T-helper 2 cell treated with Interferon-gamma antibody and Interleukin-4, amounts not matched to agents 100 ng/mL and 5 ng/mL, for 36 hours (primary cell): ENCODE data around the gene ADARB2. TPM values are rescaled to one million over a fixed set of nuclear protein-coding genes. Genes with fewer than 3 reads are reported as not detected.

Experiments used
- intact Hi-C: fragments of 100-400 bp; cut with micrococcal nuclease; formaldehyde crosslinking; loops from one replicate; pipeline ENCODE4 v1.15.1; 2023
- total RNA-seq: library from RNA; stranded (reverse); gene quantifications from 2 replicates; pipeline ENCODE4 v1.2.3, GENCODE V29; 2022

The ADARB2 gene
- total RNA-seq, 1 donor from 2014 or later: not detected

DNA sequence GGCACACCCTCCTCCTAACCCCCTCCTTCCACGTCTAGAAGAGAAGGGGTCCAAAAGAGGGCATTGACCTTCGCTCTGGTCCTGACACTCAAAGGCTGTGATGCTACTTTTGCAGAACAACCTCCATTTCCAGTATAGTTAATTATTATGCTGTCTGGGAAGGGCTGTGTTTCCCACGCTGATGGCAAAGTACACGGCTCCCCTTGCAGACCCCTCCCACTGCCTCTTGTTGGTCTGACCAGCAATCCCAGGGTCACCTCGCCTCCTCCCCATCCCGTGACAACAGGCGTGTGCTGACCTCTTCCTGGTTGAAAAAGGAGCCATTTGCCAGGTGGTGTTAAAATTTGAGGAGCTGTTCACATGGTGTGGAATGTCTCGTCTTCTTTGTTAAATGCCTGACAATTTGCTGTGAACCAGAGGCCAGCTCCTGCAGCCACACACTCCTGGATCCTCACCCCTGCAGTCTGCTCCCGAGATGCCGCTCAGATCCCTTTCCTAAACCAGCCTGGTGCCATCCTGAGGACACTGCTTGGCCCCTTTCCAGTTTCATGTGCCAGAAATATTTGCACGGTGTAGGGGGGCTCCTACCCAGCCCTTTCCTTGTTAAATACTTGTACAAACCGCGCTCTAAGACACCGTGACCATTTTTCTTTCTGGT, 359.5 kb downstream of the ADARB2 start:
- intact Hi-C loops: no loop called here

- intact Hi-C loops: no loop called here
These were observed 360.1 kb downstream of the ADARB2 start for GRCh38 chr10:1377231-1377630.

DNA sequence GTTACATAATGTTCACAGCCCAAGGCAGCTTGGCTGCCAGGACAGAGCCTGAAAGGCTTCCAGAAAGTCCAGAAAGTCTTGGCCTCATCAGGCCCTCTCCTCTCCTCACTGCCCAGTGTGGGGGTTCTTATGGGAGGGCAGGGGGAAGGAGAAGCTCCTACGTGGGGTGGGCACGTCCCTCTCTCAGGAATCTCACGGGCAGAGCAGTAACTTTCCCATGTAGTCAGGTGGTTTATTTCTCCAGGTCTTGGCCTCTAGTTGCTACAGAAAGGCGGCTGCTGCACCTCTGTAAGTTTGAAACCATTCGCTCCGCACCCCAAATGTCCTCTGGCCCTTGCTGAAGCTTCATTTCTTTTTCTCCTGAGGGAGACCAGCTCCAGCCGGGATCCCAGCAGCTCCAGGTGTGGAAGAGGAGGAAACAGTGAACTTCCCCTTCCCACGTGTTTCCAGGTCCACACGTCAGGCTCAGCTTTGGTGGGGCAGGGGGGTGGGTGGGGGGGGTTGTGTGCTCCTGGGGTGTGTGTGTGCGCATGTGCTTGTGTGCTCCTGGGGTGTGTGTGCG, 360.9 kb downstream of the ADARB2 start:
- intact Hi-C loops: no loop called here

GRCh38 chr10:1375346-1376170, 361.8 kb downstream of the ADARB2 start:
- intact Hi-C loops: no loop called here

DNA sequence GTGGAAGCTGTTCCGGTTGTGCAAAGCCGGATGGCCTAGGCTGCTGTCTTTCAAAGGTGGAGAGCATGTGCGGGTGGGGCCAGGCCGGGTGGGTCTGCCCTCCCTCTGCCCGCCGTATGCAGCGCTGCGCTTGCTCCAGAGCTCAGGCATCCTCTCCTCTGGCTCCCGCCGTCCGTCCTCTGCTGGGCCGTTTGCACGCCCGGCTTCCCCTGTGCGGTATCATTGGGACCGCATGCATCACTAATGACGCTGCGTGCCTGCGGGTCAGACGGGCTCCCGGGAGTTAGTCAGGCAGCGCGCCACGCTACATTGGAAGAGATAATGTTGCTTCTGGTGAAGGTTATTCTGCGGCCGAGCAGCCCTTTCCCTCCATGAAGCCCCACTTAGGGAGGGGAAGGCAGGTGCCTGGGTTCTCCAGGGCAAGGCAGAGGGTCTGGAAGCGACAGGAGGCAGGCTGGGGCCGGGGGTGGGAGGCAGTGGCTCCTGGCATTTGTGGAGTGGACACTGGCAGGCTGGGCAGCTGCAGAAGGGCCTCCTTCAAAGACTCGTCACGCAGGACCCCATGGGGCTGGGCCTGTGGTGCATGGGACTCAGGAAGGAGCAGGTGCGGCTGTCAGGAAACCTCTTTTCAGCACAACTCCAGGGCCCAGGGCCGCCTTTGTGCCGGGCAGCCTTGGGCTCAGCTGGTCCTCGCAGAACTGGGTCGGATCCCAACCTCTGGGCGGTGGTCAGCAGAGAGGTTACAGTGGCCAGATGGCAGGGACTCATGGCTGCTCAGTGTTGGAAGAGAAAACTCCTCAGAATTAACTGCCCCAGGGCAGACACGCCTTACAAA, 362.6 kb downstream of the ADARB2 start:
- intact Hi-C loops: no loop called here

GRCh38 chr10:1373287-1373686, 364.0 kb downstream of the ADARB2 start:
- intact Hi-C loops: no loop called here

- intact Hi-C loops: no loop called here
These were observed 365.1 kb downstream of the ADARB2 start for GRCh38 chr10:1372212-1372611.

GRCh38 chr10:1370298-1370697, 367.0 kb downstream of the ADARB2 start:
- intact Hi-C loops: no loop called here

GRCh38 chr10:1369665-1370064, 367.7 kb downstream of the ADARB2 start:
- intact Hi-C loops: loop anchor here (2.0 kb wide), 1 partner anchor 259 kb away; no protein-coding TSS in a partner anchor

DNA sequence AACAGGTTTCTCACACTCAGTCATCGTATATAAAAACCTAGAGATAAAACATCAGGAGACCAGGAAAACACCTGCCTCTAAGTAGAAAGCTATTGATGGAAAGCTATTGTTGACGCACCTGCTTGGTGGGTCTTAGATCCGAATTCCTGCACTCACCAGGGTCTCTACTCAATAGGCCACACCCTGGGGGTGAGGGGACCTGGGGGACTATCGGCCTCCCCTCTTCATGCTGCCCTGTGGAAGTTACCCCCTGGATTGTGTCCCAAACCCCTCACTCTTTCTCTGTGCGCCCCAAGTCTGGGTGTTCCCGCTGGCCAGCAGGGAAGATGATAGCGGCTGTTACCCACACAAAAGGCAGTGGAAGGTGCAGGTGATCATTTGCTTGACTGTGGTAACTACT, 368.1 kb downstream of the ADARB2 start:
- intact Hi-C loops: loop anchor here (2.0 kb wide), 1 partner anchor 258 kb away; no protein-coding TSS in a partner anchor

GRCh38 chr10:1368842-1369171, 368.5 kb downstream of the ADARB2 start:
- intact Hi-C loops: loop anchor here (2.0 kb wide), 1 partner anchor 258 kb away; no protein-coding TSS in a partner anchor

- intact Hi-C loops: loop anchor here (2.0 kb wide), 1 partner anchor 257 kb away; no protein-coding TSS in a partner anchor
These were observed 369.1 kb downstream of the ADARB2 start for GRCh38 chr10:1367938-1368841.

DNA sequence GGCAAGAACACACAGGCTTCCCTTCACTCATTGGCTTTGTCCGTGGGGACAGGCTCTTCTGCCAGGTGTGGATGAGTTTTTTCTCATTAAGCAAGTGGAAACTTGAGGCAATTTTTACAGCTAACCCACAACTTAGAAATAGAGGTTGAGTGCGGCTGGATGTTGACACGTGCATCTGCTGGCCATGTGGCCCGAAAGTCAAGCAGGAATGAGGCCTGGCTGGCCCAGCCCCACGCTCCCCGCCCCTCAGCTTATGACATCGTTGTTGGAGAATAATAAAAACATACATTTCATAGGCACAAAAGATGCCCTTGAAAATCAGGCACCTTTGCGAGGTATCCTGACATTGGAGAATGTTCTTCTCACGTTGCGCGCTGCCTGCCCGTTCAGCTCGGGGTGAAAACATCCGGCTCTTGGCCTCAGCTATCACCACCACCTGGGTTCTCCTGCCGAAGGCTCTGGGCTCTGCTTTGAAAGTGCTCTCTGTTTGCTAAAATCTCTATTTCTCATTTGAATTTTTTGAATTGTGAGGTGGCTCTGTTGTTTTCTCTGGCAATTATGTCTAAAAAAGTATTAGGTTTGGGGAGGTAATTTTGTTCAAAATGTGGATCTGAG, 370.4 kb downstream of the ADARB2 start:
- intact Hi-C loops: no loop called here

DNA sequence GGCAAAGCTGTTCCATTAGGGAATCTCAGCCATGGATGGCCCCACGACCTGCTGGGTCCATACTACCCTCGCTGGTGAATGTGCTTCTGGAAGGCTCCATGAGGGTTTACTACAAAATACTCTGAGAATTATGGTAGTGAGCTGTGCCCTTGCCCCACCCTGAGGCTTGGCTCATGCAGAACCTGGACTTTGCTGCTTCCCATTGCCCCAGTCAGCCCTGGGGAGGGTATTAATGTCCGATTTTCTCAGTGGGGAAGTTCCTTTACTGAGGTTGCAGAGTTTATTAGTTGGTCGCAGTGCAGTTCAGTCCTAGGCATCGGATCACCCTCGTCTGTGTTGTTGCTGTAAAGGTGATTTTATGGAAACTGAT, 371.0 kb downstream of the ADARB2 start:
- intact Hi-C loops: no loop called here

DNA sequence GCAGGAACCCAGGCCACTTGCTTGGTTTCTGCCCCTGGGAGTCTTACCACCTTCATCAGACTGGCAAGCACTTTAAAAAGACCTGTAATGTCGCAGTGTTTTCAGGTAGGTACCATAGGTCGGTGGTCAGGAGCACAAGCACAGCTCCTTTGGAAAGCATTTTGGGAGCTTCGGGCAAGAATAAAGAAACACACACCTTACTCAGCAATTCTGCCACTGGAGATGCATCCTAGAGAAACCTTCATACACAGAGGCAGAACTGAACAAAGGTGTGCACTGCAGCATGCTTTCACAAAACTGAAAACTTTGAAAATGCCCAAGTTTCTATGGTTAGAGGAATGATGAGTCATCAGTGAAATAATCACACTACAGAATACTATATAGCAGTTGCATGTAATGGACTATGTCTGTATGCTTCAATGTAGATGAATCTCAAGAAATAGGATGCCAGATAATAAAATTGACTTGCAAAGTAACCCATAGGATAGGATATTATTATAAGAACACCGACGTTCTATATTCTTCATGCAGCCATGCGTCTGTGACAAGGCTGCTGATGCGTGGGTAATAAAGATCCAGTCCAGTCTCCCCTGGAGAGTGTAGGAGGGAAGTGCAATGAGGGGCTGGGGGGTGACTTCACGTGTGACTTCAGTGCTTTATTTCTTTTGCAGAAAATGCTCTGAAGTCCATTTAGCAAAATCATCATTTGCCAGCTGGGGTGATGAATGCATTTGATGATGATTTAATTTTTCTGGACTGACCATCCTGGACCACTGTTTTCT, 371.6 kb downstream of the ADARB2 start:
- intact Hi-C loops: no loop called here

DNA sequence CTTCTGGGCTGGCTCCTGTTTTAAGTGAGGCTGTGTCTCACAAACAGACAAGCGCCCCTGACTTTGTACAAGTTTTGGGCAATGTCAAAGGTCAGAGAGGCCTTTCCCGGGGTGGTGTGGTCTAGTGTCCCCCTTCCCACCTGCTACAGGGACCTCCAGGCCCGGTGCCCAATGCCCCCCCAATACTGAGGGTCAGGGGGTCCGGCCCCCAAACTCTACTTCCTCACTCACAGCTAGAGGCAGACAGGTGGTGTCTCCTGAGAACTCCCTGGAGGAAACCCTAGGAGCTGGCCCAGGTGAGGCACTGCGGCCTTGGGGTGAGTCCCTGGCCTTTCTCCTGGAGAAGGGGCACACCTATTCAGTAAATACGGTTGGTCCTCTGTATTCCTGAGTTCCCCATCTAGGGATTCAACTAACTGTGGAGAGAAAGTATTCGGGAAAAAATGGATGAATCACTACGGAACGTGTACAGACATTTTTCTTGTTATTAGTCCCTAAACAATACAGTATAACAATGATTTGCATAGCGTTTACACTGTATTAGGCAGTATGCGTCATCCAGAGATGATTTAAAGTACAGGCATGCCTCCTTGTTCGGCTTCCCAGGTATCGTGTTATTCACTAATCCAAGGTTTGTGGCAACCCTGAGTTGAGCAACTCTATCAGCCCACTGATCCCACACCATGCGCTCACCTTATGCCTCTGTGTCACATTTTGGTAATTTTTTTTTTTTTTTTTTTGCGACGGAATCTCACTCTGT, 373.0 kb downstream of the ADARB2 start:
- intact Hi-C loops: no loop called here

DNA sequence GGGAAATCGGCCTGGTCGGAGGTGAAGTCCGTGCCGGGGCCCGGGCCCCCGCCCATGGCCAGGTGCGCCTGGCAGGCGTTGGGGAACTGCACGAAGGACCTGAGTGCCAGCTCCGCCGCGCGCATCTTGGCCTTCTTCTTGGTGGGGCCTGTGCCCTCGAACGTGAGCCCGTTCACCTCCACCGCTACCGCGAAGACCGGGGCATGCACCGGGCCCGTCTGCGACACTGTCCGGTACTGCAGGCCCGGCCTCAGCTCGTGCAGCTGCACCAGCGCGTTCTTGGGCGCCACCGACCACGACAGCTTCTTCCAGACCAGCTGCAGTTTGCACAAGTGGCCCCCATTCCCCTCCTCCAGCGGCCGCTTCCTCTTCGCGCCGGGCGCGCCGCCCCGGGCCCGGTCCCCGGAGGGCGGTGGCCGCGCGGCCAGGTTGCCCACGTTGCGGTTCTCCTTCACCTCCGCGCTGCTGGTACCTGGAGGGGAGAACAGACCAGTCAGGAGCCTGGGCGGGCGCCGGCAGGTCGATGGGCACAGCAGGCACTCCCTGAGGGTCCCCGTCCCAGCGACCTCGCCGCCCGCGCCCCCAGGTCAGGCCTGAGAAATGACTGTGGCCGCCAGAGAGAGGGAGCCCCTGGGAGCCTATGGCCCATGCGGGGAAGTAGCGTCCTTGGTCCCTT, 373.7 kb downstream of the ADARB2 start:
- intact Hi-C loops: no loop called here
